K562 (cell line): ENCODE measurements around the gene OR10G6. TPM values are rescaled to one million over a fixed set of nuclear protein-coding genes. Genes with fewer than 3 reads are reported as not detected.

Experiments used
- ATAC-seq: fragments of 200-7000 bp; cut with Tn5 transposase; 3 replicates; pipeline ENCODE4 v1.9.1; 2020; ENCODE audit warnings: moderate library complexity
- BruUV-seq: library from RNA; stranded (reverse); fragments of 400-500 nt; replicated peaks from 2 replicates; lab custom pipeline; 2021; lab: Mats Ljungman, UMichigan
- CTCF ChIA-PET: fragments of 300-600 bp; formaldehyde crosslinking; extraction: SDS; loops from one replicate; lab custom pipeline; 2021; ENCODE audit warnings: low intra/inter-chr PET ratio; lab: Yijun Ruan, JAX
- POLR2A ChIA-PET: fragments of 300-600, 350-650 bp; sonication (Branson Sonifier 250); formaldehyde crosslinking; extraction: SDS; loops from one replicate; lab custom pipeline; 2021; ENCODE audit warnings: antibody characterized with exemption, inconsistent platforms; lab: Yijun Ruan, JAX
- DNase-seq, 4 experiments: peaks; one replicate each; pipeline versions ENCODE4 v3.0.0 to v3.0.0-alpha.2; 2011 to 2018; ENCODE audit warnings: low spot score in 3 of 4, mixed read lengths in 3 of 4; ENCODE audit errors: extremely low read depth in 1 of 4
- FAIRE-seq: peaks from 2 replicates; lab custom pipeline; 2011; peaks lifted over from hg19 to GRCh38; lab: Jason Lieb, UNC
- H2AFZ ChIP-seq: 2 replicates; pipeline ENCODE4 v1.6.0; 2011; ENCODE audit warnings: low read depth, low read length, control low read depth, inconsistent platforms
- H3K27ac ChIP-seq: fragments of 200-600 bp; 3 replicates; pipeline ENCODE4 v1.8.0; 2011; ENCODE audit warnings: low read depth, mild to moderate bottlenecking, control low read depth, inconsistent platforms, low read length, moderate library complexity, mixed read lengths; ENCODE audit errors: extremely low read depth
- H3K27me3 ChIP-seq, 2 experiments: fragments of 300-600 bp in 1 of 2; 2 replicates in 1 of 2; 3 replicates in 1 of 2; pipeline versions ENCODE4 v1.6.0 to v1.8.0; 2011; ENCODE audit warnings: inconsistent platforms in 2 of 2, low read length in 2 of 2, mild to moderate bottlenecking in 1 of 2, mixed read lengths in 1 of 2, moderate library complexity in 1 of 2; ENCODE audit not compliant: control insufficient read depth in 2 of 2, insufficient read depth in 2 of 2
- H3K36me3 ChIP-seq: fragments of 300-600 bp; 3 replicates; pipeline ENCODE4 v1.8.0; 2011; ENCODE audit warnings: mild to moderate bottlenecking, low read length, inconsistent platforms; ENCODE audit not compliant: control insufficient read depth, insufficient read depth
- H3K4me1 ChIP-seq, 2 experiments: fragments of 200-600 bp in 1 of 2; replicated peaks in 1 of 2; 2 replicates in 1 of 2; 3 replicates in 1 of 2; pipeline versions ENCODE4 v1.5.1 to v1.8.0; 2011; ENCODE audit warnings: inconsistent platforms in 2 of 2, low read length in 2 of 2, mild to moderate bottlenecking in 1 of 2, mixed read lengths in 1 of 2, moderate library complexity in 1 of 2; ENCODE audit not compliant: control insufficient read depth in 2 of 2, insufficient read depth in 2 of 2
- H3K4me2 ChIP-seq: 2 replicates; pipeline ENCODE4 v1.6.1; 2011; ENCODE audit warnings: low read length, control low read depth, inconsistent platforms, mixed read lengths; ENCODE audit not compliant: insufficient read depth
- H3K4me3 ChIP-seq: fragments of 200-600 bp; sonication (generic), shearing (Covaris generic); 2 replicates; pipeline ENCODE4 v1.5.1; 2016; ENCODE audit warnings: control low read depth, inconsistent platforms
- H3K79me2 ChIP-seq: fragments of 200-600 bp; 3 replicates; pipeline ENCODE4 v1.8.0; 2011; ENCODE audit warnings: low read length, inconsistent platforms; ENCODE audit not compliant: control insufficient read depth, insufficient read depth
- H3K9ac ChIP-seq, 2 experiments: 2 replicates each; pipeline versions ENCODE4 v1.6.0 to v1.6.1; 2011; ENCODE audit warnings: low read depth in 2 of 2, low read length in 2 of 2, control low read depth in 1 of 2, inconsistent platforms in 1 of 2, mild to moderate bottlenecking in 1 of 2, mixed read lengths in 1 of 2; ENCODE audit not compliant: insufficient read depth in 1 of 2
- H3K9me1 ChIP-seq: one replicate; pipeline ENCODE4 v1.6.0; 2011; ENCODE audit warnings: inconsistent platforms, mild to moderate bottlenecking, low read length, moderate library complexity; ENCODE audit not compliant: control insufficient read depth, insufficient read depth
- H3K9me3 ChIP-seq: replicated peaks from 2 replicates; pipeline ENCODE4 v1.5.1; 2011; ENCODE audit warnings: low read depth, low read length, inconsistent platforms; ENCODE audit not compliant: control insufficient read depth, insufficient read depth
- H4K20me1 ChIP-seq: replicated peaks from 2 replicates; pipeline ENCODE4 v1.6.1; 2011; ENCODE audit warnings: low read length, inconsistent platforms, mixed read lengths; ENCODE audit not compliant: control insufficient read depth, insufficient read depth
- CBX3 ChIP-seq, 2 experiments: IDR thresholded peaks; 1 replicate in 1 of 2; 2 replicates in 1 of 2; pipeline ENCODE4 v1.6.1; 2012; ENCODE audit warnings: inconsistent platforms in 2 of 2, low read length in 2 of 2, borderline replicate concordance in 1 of 2, control low read depth in 1 of 2
- EZH2 ChIP-seq: IDR thresholded peaks from 2 replicates; pipeline ENCODE4 v1.6.1; 2012; ENCODE audit warnings: low read depth, mild to moderate bottlenecking, inconsistent platforms, low read length, borderline replicate concordance
- IFI16 ChIP-seq: fragments of 250-450 bp; sonication (Bioruptor Pico); IDR thresholded peaks from 2 replicates; pipeline ENCODE4 v2.1.2; 2022; ENCODE audit warnings: mild to moderate bottlenecking, inconsistent platforms
- NCOA2 ChIP-seq, 2 experiments: fragments of 450-650 bp; IDR thresholded peaks; 2 replicates each; pipeline ENCODE4 v1.6.1; 2018; ENCODE audit warnings: mild to moderate bottlenecking in 2 of 2, moderate library complexity in 1 of 2; ENCODE audit not compliant: partially characterized antibody in 2 of 2
- TAF7 ChIP-seq: fragments of 450-650 bp; IDR thresholded peaks from 2 replicates; pipeline ENCODE4 v1.6.1; 2016; ENCODE audit warnings: missing genetic modification characterization, missing compliant biosample characterization
- ZNF165 ChIP-seq: fragments of 250-450 bp; sonication (Bioruptor Pico); IDR thresholded peaks from 2 replicates; pipeline ENCODE4 v1.4.0; 2020; ENCODE audit warnings: borderline replicate concordance
- ZNF398 ChIP-seq: fragments of 250-450 bp; sonication (Bioruptor Pico); IDR thresholded peaks from 2 replicates; pipeline ENCODE4 v1.8.0; 2021; ENCODE audit warnings: moderate library complexity, mild to moderate bottlenecking, inconsistent platforms
- ZNF740 ChIP-seq, 3 experiments: fragments of 200-800 bp in 1 of 3; sonication (Bioruptor generic) in 1 of 3; sonication (generic) in 1 of 3; formaldehyde crosslinking in 1 of 3; IDR thresholded peaks; 2 replicates each; pipeline versions ENCODE4 v1.6.1 to v1.8.0; 2016 to 2022; ENCODE audit warnings: mild to moderate bottlenecking in 2 of 3, missing compliant biosample characterization in 2 of 3, missing genetic modification characterization in 2 of 3, missing genetic modification reagents in 1 of 3
- WGBS: fragments of 100-300 bp; shearing (Covaris generic); methylation state at CpG from one replicate; pipeline ENCODE4 v1.1.6; 2016; ENCODE audit warnings: low coverage, mixed read lengths; ENCODE audit not compliant: insufficient coverage; ENCODE audit errors: missing lambda C conversion rate; 5-methylcytosine and 5-hydroxymethylcytosine counted together
- in situ Hi-C: fragments of 300-500 bp; cut with MboI; formaldehyde crosslinking; loops from 4 replicates; pipeline ENCODE4 v1.15.0; 2018; ENCODE audit warnings: inconsistent platforms, mixed read lengths
- intact Hi-C: fragments of 100-400 bp; cut with micrococcal nuclease; formaldehyde crosslinking; loops from 2 replicates; pipeline ENCODE4 v1.14.2; 2022
- polyA plus RNA-seq, 8 experiments: library from polyadenylated mRNA; depleted of rRNA in 4 of 8; stranded (reverse) in 5 of 8; unstranded in 3 of 8; fragments of >200 nt; fragmentation: Nextera tagmentation in 2 of 8; fragmentation: Illumina TruSeq in 1 of 8; extraction: Ambion mirVana in 2 of 8; extraction: Trizol in 1 of 8; gene quantifications; 2 replicates each; pipeline versions ENCODE4 v1.2.1 to v1.2.3, GENCODE V29; 2011 to 2014; ENCODE audit warnings: inconsistent platforms in 1 of 8, missing spikeins in 1 of 8
- total RNA-seq, 7 experiments: library from RNA; depleted of rRNA in 6 of 7; stranded (reverse); fragments of >200 nt in 6 of 7; fragmentation: Illumina TruSeq in 2 of 7; extraction: Trizol in 2 of 7; gene quantifications; 2 replicates each; pipeline versions ENCODE4 v1.2.1 to v1.2.3, GENCODE V29; 2011 to 2021; ENCODE audit warnings: low replicate concordance in 1 of 7
- TF ChIP-seq, protein P1 (sequence below): sonication (generic); formaldehyde crosslinking; IDR thresholded peaks from 2 replicates; pipeline ENCODE4 v1.4.0; 2020; ENCODE audit warnings: mild to moderate bottlenecking, missing genetic modification reagents
- TF ChIP-seq, protein P2 (sequence below), 2 experiments: fragments of 200-800 bp in 1 of 2; sonication (Bioruptor generic) in 1 of 2; sonication (generic) in 1 of 2; formaldehyde crosslinking in 1 of 2; IDR thresholded peaks in 1 of 2; conservative IDR thresholded peaks in 1 of 2; 2 replicates each; pipeline versions ENCODE4 v1.5.0 to v1.6.1; 2016 to 2020; ENCODE audit warnings: missing compliant biosample characterization in 1 of 2, missing genetic modification characterization in 1 of 2, missing genetic modification reagents in 1 of 2

OR10G6 gene
- total and polyA plus RNA-seq, 9 of the 15 experiments (the other 6 are each of a cell fraction or from before 2014, with no cell fraction given) = not detected

DNA sequence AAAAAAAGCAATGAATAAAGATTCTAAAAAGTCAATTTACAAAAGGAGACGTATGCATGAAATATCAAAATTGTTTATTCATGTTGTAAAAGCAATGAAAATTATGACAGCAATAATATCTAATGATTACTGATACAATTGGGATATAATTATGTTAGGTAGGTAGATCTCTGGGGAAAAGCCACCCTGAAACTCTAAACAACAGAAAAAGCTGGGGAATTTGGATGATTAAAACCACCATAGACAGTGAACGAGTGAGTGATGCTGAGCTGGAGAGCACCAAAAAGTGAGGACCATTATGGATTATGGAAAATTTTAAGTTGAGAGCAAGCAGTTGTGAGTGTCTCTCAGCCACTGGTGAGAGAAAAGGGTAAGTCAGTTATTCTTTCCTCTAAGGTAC lies 31.5 kb upstream of the OR10G6 start, which contains the start of gene OR10G8:
Gene OR10G8, plus strand, starts transcription at position 301 of the 400 bp plus-strand sequence. CDS start 2,825 bp downstream, outside the sequence.
- Histone ChIP-seq H3K9me1 (no peaks in the 10 kb centered on the region), H2AFZ (no peak within 1 kb of the TSS), H3K36me3 (no peaks in the 10 kb centered on the region), H3K79me2 (no peaks in the 10 kb centered on the region), H3K4me3 (no peak within 1 kb of the TSS), H3K27ac (no peak within 1 kb of the TSS), H3K4me2 (no peak within 1 kb of the TSS), H4K20me1 (no peaks in the 10 kb centered on the region), H3K9me3 (no peaks in the 10 kb centered on the region), H3K9ac (no peak within 1 kb of the TSS), H3K27me3 (peaks cover 0 to 6% of the 10 kb centered on the region in 2 experiments; a peak in 1 of 5 replicates)
- intact Hi-C loops (no loop called here), in situ Hi-C loops (no loop called here)
- FAIRE-seq (no peak), DNase-seq (no peak), ATAC-seq (no peak)
- ChIA-PET POLR2A (no interaction called here), CTCF (no interaction called here)
- no TSS peak for BruUV-seq
- no peak for TF ChIP-seq CBX3 (IDR thresholded peaks at IDR 0.05; ENCODE audit: borderline replicate concordance in 1 of 2, low read length in 2 of 2)
- no peak for TF ChIP-seq TAF7 (tag)
- TF ChIP-seq, protein P1, sequence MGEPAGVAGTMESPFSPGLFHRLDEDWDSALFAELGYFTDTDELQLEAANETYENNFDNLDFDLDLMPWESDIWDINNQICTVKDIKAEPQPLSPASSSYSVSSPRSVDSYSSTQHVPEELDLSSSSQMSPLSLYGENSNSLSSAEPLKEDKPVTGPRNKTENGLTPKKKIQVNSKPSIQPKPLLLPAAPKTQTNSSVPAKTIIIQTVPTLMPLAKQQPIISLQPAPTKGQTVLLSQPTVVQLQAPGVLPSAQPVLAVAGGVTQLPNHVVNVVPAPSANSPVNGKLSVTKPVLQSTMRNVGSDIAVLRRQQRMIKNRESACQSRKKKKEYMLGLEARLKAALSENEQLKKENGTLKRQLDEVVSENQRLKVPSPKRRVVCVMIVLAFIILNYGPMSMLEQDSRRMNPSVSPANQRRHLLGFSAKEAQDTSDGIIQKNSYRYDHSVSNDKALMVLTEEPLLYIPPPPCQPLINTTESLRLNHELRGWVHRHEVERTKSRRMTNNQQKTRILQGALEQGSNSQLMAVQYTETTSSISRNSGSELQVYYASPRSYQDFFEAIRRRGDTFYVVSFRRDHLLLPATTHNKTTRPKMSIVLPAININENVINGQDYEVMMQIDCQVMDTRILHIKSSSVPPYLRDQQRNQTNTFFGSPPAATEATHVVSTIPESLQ = no peak
- no peak for TF ChIP-seq ZNF165 (CRISPR knock-in tag)
- TF ChIP-seq IFI16 = no peak
- no peak for TF ChIP-seq NCOA2 (IDR thresholded peaks at IDR 0.05; ENCODE audit: partially characterized antibody in 2 of 2)
- TF ChIP-seq ZNF398 (CRISPR knock-in tag) = no peak
- TF ChIP-seq EZH2 = no peak
- no peak for TF ChIP-seq ZNF740 (CRISPR knock-in tag; IDR thresholded peaks at IDR 0.05)
- TF ChIP-seq ZNF740 (tag; IDR thresholded peaks at IDR 0.05) = no peak
- TF ChIP-seq, protein P2, sequence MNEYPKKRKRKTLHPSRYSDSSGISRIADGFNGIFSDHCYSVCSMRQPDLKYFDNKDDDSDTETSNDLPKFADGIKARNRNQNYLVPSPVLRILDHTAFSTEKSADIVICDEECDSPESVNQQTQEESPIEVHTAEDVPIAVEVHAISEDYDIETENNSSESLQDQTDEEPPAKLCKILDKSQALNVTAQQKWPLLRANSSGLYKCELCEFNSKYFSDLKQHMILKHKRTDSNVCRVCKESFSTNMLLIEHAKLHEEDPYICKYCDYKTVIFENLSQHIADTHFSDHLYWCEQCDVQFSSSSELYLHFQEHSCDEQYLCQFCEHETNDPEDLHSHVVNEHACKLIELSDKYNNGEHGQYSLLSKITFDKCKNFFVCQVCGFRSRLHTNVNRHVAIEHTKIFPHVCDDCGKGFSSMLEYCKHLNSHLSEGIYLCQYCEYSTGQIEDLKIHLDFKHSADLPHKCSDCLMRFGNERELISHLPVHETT (CRISPR knock-in tag; conservative IDR thresholded peaks at IDR 0.05 in 1 of 2, IDR thresholded peaks at IDR 0.05 in 1 of 2) = no peak
- TF ChIP-seq, all 486 proteins: peak for 0
- WGBS = 0% methylated on average over 2 of the region's 2 CpGs
- no peaks in the 10 kb centered on the region for H3K4me1 ChIP-seq
